ENCODE results near the gene CAD.
"Not testable (repeated sequence)": the region's sequence is repeated elsewhere in the genome, so short reads cannot be mapped to it uniquely, and the experiment has no call there.

The CAD gene

DNA sequence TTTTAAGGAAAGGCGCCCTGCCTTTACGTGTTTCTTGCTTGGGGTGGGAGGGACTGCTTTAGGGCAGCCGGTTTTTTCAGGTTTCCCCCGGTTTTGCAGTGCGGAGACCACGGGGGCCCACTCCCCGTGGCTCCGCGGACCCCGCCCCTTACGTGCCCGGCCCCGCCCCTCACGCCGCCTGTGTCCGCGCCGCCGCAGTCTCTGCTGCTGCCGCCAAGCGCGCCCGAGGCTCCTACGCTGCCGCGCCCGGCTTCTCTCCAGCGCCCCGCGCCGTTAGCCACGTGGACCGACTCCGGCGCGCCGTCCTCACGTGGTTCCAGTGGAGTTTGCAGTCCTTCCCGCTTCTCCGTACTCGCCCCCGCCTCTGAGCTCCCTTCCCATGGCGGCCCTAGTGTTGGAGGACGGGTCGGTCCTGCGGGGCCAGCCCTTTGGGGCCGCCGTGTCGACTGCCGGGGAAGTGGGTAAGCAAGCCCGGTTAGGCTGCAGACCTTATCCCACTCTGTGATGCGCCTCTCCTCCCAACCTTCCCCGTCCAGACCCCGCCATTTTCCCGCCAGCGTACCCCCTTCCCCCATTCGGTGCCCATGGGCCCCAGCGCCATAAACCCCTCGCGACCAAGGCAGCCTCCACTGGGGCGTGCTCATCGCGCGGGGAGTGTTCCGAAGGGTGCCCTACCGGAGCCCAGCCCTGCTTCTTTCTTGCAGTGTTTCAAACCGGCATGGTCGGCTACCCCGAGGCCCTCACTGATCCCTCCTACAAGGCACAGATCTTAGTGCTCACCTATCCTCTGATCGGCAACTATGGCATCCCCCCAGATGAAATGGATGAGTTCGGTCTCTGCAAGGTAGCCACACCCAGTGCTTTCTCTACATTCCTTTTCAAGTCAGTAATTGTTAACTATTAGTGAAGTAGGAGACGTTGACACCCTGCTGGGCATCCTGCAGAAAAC is at the start of gene CAD:
Gene CAD (plus strand): TSS at position 197 of the 949 bp plus-strand sequence. CDS start 183 bp downstream, at position 380.
- peak; percentile 72 to 83 (median 80) for DNase-seq

DNA sequence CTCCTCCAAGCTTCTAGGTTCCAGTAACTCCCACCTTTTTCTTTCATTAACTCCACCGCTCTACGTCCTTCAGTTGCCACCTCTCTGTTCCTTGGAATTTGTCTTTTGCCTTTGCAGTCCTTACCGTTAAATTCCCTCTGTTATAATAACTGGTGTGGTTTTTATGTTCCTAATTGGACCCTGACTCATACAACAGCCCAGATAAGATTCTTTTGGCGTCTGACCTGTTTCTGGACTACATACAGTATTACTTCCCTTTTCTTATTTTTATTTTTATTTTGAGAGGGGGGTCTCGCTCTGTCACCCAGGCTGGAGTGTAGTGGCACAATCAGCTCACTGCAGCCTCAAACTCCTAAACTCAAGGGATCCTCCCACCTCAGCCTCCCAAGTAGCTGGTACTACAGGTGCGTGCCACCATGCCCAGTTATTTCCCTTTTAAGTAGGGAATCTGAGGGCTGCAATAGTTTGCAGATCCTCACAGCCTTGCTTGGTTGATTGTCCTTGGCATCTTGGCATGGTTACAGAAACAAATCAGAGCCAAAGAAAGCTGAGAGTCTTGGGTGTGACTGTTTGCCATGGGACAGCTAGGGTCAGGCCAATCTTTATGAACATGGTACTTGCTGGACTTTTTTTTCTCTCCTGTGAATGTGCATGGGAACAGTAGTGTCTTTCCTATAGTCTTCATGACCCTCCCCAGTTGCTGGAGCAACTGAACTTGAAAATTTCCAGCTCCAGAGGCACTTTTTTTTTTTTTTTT is 46.4 kb upstream of the CAD start:
- DNase-seq: no peak

DNA sequence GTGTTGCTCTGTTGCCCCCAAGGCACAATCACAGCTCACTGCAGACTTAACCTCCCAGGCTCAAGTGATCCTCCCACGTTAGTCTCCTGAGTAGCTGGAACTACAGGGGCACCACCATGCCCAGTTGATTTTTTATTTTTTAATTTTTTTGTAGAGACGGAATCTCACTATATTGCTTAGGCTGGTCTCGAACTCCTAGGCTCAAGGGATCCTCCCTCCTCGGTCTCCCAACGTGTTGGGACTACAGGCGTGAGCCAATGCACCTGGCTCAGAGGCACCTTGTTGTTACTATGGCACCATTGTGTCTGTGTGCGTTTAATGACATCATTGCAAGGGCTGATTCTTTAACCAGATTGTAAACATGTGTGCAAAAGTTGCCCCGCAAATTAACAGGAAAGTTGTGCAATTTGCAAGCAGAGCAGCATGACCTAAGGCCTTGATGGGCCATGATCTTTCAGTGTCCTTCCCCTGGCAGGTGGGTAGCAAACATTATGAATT is 45.8 kb upstream of the CAD start:
- DNase-seq: no peak

DNA sequence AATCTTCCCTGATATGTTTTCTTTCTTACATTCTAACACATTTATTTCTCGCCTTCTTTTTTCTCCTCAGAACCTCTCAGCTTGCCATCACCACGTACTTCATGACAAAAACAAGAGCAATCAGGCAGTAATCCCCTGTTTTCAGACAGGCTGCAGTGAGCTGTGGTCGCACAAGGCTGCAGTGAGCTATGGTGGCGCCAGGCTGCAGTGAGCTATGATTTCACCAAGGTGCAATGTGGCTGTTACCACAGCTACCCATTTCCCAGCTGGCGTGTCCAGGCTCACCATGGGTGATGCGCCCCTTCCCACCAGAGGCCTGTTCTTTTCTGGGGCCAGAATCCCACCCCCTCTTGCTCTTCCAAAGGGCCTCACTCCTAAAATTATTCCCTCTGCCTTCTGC is 42.5 kb upstream of the CAD start:
- DNase-seq: no peak

DNA sequence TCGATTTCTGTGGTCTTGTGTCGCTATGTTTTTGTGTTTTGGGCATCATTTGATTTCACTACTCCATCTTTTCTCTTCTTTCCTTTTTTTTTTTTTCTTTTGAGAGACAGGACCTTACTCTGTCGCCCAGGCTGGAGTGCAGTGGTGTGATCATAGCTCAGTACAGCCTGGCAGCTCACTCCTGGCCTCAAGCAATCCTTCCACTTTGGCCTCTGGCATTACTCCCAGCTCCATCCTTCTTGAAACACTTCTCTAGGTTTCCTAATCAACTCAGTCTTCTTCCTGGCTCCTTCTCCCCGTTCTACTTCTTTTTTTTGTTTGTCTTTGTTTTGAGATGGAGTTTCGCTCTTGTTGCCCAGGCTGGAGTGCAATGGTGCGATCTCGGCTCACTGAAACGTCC is 41.8 kb upstream of the CAD start:
- DNase-seq: no peak

DNA sequence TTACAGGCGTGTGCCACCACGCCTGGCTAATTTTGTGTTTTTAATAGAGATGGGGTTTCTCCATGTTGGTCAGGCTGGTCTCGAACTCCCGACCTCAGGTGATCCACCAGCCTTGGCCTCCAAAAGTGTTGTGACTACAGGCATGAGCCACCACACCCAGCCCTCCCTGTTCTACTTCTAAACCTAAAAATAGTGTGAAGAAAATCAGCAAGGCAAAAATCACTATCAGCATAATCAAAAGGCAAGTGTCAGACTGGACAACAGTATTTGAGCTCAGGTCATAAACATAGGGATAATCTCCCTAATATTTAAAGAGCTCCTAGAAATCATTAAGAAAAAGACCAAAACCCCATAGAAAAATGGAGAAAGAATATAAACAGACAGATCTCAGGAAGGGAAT is 41.4 kb upstream of the CAD start:
- not testable (repeated sequence) for DNase-seq

DNA sequence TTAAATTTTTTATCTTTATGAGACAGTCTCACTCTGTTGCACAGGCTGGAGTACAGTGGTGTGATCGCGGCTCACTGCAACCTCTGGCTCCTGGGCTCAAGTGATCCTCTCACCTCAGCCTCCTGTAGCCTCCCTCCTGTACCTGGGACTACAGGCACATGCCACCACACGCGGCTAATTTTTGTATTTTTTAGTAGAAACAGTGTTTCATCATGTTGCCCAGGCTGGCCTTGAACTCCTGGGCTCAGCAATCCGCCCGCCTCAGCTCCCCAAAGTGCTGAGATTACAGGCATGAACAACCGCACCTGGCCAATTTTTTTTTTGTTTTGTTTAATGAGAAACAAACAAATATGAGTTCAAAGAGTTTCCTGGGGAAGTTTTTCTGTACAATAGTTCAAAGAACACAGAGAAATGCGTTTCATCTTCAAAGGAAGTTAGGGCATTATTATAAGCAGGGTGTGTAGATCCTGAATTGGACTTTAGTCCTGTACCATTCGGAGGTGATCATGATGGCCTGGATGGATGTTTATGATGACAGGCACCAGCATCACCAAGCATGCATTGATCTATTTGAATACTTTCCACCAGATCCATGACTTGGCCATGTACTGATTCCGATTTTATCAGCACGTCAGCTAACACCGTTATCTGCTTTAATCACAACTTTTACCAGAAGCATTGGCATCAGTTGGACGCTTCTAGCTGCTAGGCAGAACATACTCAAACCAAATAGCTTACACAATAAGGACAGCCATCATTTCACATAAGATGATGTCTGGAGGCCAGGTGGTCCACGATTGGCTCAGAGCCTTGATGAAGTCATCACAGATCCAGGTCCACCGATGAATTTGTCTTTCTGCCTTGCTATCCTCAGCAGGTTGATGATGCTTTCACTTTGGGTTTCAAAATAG is 39.5 kb upstream of the CAD start:
- DNase-seq: no peak

DNA sequence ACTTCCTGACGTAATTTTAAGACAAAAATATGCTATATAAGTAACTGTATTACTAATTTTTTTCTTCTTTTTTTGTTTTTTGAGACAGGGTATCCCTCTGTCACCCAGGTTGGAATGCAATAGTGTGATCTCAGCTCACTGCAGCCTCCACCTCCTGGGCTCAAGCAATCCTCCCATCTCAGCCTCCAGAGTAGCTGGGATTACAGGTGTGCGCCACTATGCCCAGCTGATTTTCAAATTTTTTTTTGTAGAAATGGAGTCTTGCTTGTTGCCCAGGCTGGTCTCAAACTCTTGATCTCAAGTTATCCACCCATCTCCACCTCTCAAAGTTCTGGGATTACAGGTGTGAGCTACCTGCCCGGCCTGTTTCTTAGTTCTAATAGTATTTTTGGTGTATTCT is 38.7 kb upstream of the CAD start:
- DNase-seq: no peak

DNA sequence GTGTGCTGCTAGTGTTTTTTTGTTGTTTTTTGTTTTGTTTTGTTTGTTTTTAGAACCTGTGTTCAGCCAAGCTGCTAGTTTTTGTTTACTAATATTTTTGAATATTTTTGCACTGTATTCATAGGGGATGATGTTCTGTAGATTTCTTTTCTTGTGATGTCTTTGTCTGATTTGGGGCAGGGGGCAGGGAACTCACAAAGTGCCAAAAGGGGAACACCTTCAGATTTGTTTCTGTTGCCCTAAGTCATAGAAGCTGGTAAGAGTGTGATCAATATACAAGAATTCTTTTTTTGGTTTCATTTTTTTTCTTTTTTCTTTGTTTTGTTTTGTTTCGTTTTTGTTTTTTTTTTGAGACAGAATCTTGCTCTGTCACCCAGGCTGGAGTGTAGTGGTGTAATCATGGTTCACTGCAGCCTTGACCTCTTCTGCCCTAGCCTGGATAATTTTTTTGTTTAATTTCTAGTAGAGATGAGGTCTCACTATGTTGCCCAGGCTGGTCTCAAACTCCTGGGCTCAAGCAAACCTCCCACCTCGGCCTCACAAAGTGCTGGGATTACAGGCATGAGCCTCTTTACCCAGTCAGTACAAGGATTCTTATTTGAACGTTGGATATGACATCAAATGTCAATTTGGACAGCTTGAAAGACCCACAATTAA is 37.7 kb upstream of the CAD start:
- DNase-seq: no peak

DNA sequence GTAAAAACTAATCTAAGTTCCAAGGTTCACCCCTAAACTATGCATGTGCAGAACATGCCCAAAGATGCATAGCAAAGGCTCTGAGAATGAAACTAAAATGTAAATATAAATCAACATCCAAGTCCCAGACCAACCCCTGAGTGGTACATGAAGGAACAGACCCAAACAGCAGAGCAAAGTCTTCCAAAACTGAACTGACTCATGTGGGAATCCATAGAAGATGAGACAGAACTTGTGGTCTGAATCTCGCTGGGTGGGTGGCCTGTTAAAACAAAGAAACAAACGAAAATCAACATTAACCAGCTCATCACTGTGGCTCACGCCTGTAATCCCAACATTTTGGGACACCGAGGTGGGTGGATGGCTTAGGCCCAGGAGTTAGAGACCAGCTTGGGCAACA is 34.8 kb upstream of the CAD start:
- DNase-seq: no peak

DNA sequence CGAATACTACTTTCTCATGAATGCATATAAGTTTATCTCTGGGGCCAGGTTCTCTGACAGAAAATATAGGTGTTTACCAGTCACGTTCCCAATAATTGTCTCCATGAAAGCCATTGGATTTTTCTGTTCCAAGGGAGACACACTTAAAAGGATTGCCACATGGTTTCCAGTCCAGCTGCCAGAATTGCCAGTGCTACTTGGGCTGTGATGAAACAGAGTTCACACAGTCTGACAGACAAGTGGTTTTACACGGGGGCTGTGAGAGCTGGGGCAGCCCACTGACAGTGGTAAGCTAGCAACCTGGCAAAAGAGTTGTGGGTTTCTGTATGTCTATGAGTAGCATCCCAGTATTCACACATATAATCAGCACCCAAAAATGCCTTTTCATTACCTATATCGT is 33.1 kb upstream of the CAD start:
- DNase-seq: no peak

DNA sequence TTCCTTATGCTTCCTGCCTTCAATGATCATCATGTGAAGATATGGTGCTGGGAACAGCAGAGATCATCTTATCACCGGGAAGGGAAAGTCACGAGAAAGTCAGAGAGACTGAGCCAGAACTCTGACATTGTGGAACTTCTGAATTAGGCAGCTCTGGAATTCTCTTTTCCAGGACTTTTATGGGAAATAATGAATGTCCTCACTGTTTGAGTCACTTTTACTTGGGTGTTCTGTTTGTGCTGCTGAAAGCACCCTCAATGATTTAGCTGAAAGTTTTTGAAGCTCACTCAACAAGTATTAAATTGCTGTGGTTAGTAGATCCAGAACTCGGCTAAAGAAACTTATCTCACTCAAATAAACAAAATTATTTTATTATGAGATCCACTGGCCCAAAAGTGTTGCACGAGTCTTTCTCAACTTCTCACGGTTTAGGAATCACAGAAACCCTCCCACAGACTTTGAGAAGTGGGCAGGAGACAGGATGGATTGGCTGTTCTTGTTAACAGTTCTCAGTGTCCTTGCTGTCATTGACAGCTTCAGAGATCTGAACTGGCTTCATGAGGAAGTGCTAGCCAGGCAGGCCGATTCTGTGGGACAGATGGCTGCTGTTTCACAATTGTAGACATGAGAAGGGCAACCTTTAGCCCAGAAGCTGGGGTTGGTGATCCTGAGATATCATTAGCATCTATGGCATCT is 31.7 kb upstream of the CAD start:
- DNase-seq: no peak

DNA sequence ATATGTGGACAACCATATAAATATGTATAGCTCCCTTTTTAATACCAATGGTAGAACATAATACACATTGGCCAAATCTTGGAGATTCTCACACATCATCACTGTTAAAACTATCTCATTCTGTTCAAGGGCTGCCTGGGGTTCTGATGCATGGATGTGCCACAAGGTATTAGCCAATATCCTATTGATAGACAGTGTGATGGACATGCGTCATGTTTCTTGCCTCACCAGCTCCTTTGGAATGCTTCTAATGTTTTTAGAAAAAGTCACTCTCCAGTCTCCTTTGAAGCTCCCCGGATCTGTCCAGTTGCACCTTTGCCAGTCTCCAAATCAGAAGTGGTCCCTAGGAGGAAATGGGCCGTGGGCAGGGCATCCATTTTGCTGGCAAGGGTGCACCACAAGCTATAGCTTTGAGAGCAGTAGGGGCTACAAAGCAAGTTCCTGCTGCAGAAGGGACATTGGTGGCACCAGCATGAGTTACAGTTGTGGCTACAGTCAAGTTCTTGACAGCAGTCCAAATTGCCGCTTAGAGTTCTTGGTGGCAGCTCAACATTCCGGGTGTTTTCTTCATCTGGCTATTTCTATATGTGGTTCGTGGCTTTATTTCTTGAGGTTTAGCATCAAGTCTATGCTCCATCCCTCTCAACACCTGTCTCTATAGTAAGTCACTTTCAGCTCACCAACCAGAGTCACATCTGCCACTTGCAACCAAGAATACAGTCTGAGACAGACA is 30.4 kb upstream of the CAD start:
- DNase-seq: no peak

DNA sequence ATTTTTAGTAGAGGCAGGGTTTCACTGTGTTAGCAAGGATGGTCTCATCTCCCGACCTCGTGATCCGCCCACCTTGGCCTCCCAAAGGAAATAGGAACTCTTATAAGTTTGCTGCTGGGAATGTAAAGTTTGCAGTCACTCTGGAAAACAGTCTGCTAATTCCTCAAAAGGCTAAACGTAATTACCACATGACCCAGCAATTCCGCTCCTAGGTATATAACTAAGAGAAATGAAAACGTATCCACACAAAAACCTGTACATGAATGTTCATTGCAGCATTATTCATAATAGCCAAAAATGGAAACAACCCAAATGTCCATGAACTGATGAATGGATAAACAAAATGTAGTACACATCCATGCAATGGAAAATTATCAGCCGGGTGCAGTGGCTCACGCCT is 27.2 kb upstream of the CAD start:
- DNase-seq: no peak

DNA sequence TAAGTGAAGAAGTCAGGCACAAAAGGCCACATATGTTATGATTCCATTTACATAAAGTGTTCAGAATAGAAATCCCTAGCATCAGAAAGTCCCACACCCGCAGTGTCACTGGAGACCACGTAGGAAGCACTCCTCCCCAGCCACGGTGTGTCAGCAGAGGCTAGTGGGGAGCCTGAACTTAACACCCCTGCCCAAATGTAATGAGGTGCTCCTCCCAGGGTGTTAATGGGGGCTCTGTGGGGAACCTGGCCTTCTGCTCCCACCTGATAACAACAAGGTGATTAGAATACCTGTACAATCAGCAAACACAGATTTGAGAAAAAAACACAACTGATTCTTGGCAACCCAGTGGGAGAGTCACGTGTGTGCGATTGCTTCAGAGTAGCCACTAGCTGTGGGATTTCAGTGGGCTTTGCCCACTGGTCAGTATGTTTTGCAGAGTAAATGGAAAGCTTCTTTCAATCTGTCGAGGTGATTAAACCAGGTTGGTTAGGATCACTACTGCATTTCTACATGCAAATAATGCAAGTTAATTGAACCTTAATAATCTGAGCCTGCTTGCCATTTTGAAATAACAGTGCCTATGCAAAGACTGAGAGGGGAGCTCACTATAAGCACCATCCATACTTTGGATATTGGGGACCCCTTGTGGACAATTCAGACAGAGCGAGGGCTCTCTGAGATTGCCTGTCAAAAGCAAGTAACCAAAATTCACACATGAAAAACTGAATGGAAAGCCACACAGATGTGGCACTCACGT is 25.9 kb upstream of the CAD start:
- DNase-seq: peak in 5 of 6 experiments; percentile 21 to 60 (median 26)

DNA sequence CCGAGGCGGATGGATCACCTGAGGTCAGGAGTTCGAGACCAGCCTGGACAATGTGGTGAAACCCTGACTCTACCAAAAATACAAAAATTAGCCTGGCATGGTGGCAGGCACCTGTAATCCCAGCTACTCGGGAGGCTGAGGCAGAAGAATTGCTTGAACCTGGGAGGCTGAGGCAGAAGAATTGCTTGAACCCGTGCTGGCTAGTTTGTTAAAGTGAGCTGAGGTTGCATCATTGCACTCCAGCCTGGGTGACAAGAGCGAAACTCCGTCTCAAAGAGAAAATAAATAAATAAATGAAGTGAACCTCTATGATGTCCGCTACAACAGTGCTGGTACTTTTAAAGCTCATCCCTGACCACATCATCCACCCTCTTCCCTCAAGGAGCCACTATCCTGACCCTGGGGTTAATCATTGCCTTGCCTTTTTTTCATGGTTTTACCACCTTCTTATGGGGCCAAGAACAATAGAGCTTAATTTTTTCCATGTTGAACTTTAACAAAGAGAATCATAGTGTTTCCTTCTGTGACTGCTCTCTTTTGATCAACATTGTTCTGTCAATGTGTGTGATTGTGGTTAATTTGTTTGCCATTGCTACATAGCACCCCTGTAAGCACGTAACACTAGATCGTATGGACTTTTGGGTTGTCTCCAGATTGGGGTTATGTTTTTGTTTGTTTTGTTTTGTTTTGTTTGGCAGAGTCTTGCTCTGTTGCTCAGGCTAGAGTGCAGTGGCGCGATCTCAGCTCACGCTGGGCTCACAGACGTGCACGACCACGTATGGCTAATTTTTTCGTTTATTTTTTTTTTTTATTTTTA is 22.4 kb upstream of the CAD start:
- no peak for DNase-seq

DNA sequence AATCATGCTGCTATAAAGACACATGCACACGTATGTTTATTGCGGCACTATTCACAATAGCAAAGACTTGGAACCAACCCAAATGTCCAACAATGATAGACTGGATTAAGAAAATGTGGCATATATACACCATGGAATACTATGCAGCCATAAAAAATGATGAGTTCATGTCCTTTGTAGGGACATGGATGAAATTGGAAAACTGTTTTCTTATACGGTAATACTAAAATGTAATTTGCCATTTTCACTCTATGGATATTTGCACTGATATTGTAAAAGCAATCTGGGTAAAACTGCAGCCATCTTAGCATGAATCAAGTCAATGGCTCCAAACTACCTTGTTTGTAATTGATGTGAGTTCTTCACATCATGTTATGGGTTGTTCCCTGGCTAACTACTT is 21.4 kb upstream of the CAD start:
- DNase-seq: not testable (repeated sequence)

DNA sequence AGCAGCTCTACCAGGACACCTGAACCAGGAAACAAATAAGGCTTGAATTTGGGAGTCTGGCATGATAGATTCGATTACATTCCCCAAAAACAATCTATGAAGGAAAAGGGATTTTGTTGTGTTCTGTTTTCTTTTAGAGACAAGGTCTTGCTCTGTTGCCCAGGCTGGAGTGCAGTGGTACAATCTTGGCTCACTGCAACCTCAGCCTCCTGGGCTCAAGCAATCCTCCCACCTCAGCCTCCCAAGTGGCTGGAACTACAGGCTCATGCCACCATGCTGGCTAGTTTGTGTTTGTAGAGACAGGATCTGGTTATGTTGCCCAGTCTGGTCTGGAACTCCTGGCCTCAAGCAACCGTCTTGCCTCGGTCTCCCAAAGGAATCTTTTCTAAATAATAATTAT is 19.1 kb upstream of the CAD start:
- not testable (repeated sequence) for DNase-seq

DNA sequence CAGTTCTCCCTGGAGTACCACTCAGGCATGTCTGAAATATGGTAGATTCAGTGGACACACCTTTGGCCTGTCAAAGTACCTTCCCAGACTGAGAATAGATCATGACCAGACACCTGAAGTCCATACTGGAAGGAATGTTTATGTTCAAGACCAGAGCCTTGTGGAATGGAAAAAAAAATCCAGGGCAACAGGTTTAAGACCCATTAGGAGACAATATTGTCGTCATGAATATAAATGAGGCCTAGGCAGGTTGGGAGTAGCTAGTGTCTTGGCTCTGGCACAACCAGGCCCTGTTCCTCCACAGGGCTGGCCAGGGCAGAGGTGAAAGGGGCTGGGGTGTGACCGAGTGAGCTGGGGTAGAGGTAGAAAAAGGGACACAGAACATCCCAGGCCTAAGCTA is 18.5 kb upstream of the CAD start:
- no peak for DNase-seq

Data from stimulated activated naive CD4-positive, alpha-beta T cell (primary cell).